Tibial nerve (tissue), 3 donors: Measurements from ENCODE around the gene ASB5.

ENCODE experiments used
- CTCF ChIP-seq, 5 experiments: fragments of 200-600 bp in 3 of 5; fragments of 450-650 bp in 2 of 5; sonication (generic) in 3 of 5; IDR thresholded peaks; one replicate each; pipeline ENCODE4 v1.5.1; 2016 to 2019; ENCODE audit warnings: antibody characterized with exemption in 5 of 5, mild to moderate bottlenecking in 3 of 5, moderate library complexity in 2 of 5
- POLR2A ChIP-seq, 2 donors: fragments of 450-650 bp; IDR thresholded peaks; one replicate each; pipeline ENCODE4 v1.6.1; 2017; ENCODE audit warnings: antibody characterized with exemption in 2 of 2, mild to moderate bottlenecking in 2 of 2, moderate library complexity in 2 of 2

GRCh38 chr4:176191974-176192373 is 77.0 kb downstream of the ASB5 start:
- no peak for TF ChIP-seq CTCF (IDR thresholded peaks at IDR 0.05)
- no peak for TF ChIP-seq POLR2A (IDR thresholded peaks at IDR 0.05)
